T-helper 22 cell (primary cell): ENCODE results near the gene GEMIN7.

Experiments used
- DNase-seq: peaks from one replicate; pipeline ENCODE4 v3.0.0-alpha.2; 2020; ENCODE audit warnings: low read depth

Gene GEMIN7

GRCh38 chr19:45090034-45090433 is 11.0 kb downstream of the GEMIN7 start:
- no peak for DNase-seq

DNA sequence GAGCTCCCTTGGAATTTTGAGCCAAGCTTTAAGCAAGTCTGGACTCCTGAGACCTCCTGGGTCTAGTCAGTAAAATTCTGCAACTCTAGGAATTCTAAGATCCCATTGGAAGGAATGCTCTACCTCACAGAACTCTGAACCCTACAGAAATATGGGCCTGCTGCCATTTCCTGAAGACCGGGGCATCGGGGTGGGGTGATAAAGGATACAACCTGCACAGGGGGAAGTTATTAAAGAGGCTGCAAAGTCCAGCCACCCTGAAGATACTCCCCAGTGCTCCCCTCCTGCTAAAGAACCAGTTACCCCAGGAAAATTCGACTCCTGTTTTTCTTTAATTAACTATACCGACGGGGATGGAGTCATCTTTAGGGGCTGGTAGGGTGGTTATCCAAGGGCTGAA is 11.5 kb downstream of the GEMIN7 start:
- DNase-seq: no peak

- peak; percentile 93 for DNase-seq
These were observed 12.2 kb downstream of the GEMIN7 start for GRCh38 chr19:45091031-45091923.

GRCh38 chr19:45092747-45093678 is 14.0 kb downstream of the GEMIN7 start, which contains the start of gene PPP1R37:
Gene PPP1R37, plus strand, starts transcription at chr19:45093179. Its CDS starts 147 bp downstream, at chr19:45093326.
- DNase-seq: peak; percentile 89

GRCh38 chr19:45094137-45094536 is 15.1 kb downstream of the GEMIN7 start:
- no peak for DNase-seq

DNA sequence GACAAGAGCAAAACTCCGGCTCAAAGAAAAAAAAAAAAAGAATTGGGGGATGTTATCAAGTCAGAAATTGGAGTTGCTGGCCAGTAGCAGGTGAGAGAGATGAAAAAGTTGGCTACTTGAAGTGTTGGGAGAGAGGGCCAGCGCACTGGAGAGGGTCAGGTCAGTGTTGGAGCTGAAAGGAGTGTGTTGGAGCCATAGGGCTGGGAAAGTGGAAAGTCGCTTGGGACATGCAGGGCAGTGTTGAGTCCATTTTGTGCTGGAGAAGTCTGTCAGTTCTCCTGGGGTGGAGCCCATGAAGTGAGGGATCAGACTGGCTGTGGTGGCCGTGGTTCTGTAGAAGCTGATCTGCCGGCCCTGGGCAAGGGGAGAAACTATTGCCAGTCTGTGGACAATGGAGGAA is 15.6 kb downstream of the GEMIN7 start:
- DNase-seq: no peak

DNA sequence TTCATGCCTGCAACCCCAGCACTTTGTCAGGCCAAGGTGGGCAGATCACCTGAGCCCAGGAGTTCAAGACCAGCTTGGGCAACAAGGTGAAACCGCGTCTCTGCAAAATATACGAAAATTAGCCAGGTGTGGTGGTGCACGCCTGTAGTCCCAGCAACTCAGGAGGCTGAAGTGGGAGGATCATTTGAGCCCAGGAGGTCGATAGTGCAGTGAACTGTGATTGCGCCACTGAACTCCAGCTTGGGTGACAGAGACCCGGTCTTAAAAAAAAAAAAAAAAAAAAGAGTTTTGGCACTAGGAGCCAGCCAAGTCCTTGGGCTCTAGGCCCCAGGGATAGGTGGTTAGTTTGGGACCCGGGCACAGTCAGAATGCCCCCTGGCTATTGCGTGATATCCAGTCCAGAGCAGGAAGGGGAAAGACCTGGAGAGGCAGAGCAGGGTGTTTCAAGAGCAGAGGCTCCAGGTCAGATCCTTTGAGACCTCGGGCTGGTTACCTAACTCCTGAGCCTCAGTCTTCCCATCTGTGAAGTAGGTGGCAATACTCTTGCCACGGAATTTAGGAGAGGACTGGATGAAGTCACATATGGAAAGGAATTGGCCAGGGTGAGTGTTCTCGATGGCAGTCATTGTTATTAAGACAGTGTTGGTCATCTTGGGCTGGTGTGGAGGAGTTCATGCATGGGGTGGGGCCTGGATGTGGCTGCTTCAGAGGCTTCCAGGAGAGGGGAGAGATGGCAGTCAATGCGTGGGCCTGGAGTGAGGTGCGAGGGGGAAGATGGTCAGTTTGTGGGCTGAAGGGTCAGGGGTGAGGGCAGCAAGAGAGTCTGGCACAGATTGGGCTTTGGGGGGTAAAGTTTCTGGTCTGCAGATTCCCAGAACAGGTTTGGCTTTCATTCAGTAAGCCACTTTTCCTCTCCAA is 16.7 kb downstream of the GEMIN7 start:
- no peak for DNase-seq

- DNase-seq: no peak
These were observed 17.6 kb downstream of the GEMIN7 start for GRCh38 chr19:45096700-45097099.

- no peak for DNase-seq
These were observed 18.4 kb downstream of the GEMIN7 start for GRCh38 chr19:45097450-45097775.

GRCh38 chr19:45097776-45098520 is 18.9 kb downstream of the GEMIN7 start:
- DNase-seq: no peak

- DNase-seq: no peak
These were observed 19.7 kb downstream of the GEMIN7 start for GRCh38 chr19:45098521-45099466.

- no peak for DNase-seq
These were observed 20.6 kb downstream of the GEMIN7 start for GRCh38 chr19:45099467-45100191.

GRCh38 chr19:45100201-45100600 is 21.1 kb downstream of the GEMIN7 start:
- no peak for DNase-seq

- no peak for DNase-seq
These were observed 21.8 kb downstream of the GEMIN7 start for GRCh38 chr19:45100846-45101252.

- DNase-seq: no peak
These were observed 22.7 kb downstream of the GEMIN7 start for GRCh38 chr19:45101806-45102205.

GRCh38 chr19:45102481-45102880 is 23.4 kb downstream of the GEMIN7 start:
- no peak for DNase-seq

- no peak for DNase-seq
These were observed 24.1 kb downstream of the GEMIN7 start for GRCh38 chr19:45103156-45103507.

DNA sequence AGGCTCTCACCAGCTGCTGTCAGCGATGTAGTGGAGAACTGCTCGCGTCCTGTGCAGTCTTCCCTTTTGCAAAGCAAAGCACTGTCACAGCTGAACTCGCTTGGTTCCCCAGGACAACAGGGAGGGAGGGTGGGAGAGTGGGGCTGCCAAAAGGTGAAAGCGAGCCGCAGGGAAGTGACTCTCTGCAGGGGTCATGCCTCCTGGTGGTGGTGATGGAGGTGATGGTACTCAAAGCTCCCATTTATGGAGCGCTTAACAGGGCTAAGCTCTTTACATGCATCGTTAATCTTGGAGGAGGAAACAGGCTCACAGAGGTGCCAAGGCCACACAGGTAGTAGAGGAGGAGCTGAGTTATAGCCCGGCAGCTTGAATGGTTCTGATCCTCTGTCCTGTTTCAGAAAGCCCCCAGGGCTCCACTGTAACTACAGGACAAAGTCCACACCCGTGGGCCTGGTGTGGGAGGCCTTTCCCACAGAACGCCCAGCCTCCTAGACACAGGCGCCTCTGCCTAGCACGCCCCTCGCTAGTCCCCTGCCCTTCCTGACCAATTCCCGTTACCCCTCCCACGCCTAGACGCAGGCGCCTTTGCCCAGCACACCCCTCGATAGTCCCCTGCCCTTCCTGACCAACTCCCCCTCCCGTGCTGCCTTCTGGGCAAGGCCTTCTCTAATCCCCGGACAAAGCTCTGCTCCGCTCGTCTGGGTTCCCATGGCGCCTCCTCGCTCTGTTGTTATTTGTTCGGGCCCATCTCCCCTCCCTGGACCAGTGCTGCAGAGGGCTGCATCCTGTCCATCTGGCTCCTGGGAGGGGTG is 24.7 kb downstream of the GEMIN7 start:
- DNase-seq: no peak
